ENCODE data around the gene FMNL3.

DNA sequence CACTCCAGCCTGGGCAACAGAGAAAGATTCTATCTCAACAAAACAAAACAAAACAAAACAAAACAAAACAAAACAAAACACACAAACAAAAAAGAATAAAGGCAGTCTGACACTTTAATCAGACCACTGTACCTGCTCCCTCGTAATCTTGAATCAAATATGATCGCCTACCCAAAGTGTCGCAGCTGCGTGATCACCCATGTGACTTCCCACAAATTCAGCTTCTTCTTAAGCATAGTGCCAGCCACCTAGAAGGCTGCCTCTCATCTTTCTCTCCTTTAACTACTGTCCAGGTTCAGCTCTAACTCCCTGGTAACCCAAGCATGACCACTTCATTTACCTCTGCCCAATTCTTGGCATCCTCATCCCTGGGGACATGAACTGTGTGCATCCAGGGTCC is 37.4 kb downstream of the FMNL3 start:
- TF ChIP-seq TOX (CRISPR knock-in tag; IDR thresholded peaks at IDR 0.05; ENCODE audit: borderline replicate concordance), result no peak
- TF ChIP-seq BACH2 (CRISPR knock-in tag; IDR thresholded peaks at IDR 0.05; ENCODE audit: borderline replicate concordance), result no peak
- TF ChIP-seq ZNF565 (CRISPR knock-in tag; conservative IDR thresholded peaks at IDR 0.05; ENCODE audit: low read depth), result no peak
- no peak for TF ChIP-seq ZFP30 (CRISPR knock-in tag; IDR thresholded peaks at IDR 0.05)
- no peak for TF ChIP-seq ISL1 (CRISPR knock-in tag; IDR thresholded peaks at IDR 0.05)
- TF ChIP-seq PPARA (CRISPR knock-in tag; IDR thresholded peaks at IDR 0.05; ENCODE audit: borderline replicate concordance), result no peak
- no peak for TF ChIP-seq OSR1 (CRISPR knock-in tag; IDR thresholded peaks at IDR 0.05)
- TF ChIP-seq, protein P1, sequence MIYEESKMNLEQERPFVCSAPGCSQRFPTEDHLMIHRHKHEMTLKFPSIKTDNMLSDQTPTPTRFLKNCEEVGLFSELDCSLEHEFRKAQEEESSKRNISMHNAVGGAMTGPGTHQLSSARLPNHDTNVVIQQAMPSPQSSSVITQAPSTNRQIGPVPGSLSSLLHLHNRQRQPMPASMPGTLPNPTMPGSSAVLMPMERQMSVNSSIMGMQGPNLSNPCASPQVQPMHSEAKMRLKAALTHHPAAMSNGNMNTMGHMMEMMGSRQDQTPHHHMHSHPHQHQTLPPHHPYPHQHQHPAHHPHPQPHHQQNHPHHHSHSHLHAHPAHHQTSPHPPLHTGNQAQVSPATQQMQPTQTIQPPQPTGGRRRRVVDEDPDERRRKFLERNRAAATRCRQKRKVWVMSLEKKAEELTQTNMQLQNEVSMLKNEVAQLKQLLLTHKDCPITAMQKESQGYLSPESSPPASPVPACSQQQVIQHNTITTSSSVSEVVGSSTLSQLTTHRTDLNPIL (CRISPR knock-in tag; IDR thresholded peaks at IDR 0.05; ENCODE audit: low read depth), result no peak
- TF ChIP-seq ARNTL (CRISPR knock-in tag; IDR thresholded peaks at IDR 0.05; ENCODE audit: borderline replicate concordance, low read depth), result no peak
- TF ChIP-seq, protein P2, sequence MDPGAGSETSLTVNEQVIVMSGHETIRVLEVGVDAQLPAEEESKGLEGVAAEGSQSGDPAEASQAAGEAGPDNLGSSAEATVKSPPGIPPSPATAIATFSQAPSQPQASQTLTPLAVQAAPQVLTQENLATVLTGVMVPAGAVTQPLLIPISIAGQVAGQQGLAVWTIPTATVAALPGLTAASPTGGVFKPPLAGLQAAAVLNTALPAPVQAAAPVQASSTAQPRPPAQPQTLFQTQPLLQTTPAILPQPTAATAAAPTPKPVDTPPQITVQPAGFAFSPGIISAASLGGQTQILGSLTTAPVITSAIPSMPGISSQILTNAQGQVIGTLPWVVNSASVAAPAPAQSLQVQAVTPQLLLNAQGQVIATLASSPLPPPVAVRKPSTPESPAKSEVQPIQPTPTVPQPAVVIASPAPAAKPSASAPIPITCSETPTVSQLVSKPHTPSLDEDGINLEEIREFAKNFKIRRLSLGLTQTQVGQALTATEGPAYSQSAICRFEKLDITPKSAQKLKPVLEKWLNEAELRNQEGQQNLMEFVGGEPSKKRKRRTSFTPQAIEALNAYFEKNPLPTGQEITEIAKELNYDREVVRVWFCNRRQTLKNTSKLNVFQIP (CRISPR knock-in tag; IDR thresholded peaks at IDR 0.05; ENCODE audit: borderline replicate concordance, low read depth), result no peak
- no peak for TF ChIP-seq SNAI2 (CRISPR knock-in tag; IDR thresholded peaks at IDR 0.05)

All from SK-N-SH treated with all-trans-retinoic acid at 6 μM for 48 hours (cell line).